Measurements from ENCODE around the gene SFTA2.
"Not testable (repeated sequence)": the region's sequence is repeated elsewhere in the genome, so short reads cannot be mapped to it uniquely, and the experiment has no call there.

The SFTA2 gene

GRCh38 chr6:30942338-30943060, 10.5 kb upstream of the SFTA2 start:
- no peak for DNase-seq

GRCh38 chr6:30940361-30940986, 8.5 kb upstream of the SFTA2 start, which contains the start of gene MUCL3:
Gene MUCL3, plus strand, starts transcription at chr6:30940973. Its CDS starts 27 bp downstream, at chr6:30941000.
- no peak for DNase-seq

- DNase-seq: no peak
These were observed 7.5 kb upstream of the SFTA2 start for GRCh38 chr6:30939473-30939872.

DNA sequence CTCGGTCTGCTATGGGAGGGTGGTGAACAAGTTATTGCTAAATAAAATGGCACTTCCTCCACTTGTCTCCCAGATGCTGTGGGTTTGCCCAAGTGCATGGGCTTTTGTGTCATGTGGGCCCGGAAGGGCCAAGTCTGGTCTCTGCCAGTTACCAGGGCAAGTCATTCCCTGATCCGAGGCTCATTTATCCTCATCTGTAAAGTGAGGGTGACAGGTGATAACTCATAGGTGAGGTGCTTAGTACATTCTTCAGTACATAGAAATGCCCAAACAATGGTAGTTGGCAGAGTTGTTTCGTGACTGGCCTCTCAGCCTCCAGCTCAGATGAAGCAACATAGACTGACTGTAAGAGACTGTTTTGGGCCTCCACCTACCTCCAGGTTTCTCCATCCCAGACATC, 6.8 kb upstream of the SFTA2 start:
- no peak for DNase-seq

- no peak for DNase-seq
These were observed 5.3 kb upstream of the SFTA2 start for GRCh38 chr6:30937265-30937664.

DNA sequence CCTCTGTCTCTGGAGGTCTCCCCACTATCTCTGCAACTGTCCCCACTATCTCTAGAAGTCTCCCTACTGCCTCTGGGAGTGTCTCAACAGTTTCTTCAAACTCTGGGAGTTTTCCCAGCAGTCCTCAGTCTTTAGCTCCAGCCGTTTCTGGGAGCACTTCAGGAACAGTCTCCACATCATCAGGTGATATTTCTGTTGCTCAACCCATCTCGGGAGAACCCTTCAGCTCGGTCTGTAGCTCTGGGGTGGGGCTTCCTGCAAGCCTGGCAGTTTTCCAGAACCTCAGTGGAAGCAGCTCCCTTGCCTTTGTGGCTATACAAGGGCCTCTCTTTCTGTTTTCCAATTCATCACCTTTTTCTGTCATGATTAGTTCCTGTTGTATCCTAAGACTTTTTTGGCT, 3.0 kb upstream of the SFTA2 start:
- no peak for DNase-seq

- no peak for DNase-seq
These were observed 845 bp upstream of the SFTA2 start for GRCh38 chr6:30932665-30933365.

GRCh38 chr6:30931272-30931671, 698 bp downstream of the SFTA2 start:
- DNase-seq: no peak

DNA sequence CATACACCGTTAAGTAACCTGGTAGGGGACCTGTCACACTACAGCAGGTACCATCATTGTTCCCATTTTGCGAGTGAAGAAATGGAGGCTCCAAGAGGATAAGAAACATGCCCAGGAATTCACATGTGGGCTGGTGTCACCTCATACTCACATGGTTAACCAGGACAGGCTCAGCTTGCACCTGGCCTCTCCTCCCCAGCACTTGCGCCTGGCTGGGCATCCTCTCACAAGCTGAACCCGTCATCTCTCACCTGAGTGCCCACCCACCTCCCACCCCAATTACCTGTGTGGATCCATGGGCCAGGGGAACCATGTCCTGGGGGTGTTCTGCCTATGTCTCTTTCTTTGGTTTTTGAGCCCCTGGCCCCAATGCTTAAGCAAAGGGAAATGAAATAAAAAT, 1.5 kb downstream of the SFTA2 start:
- no peak for DNase-seq

- DNase-seq: no peak
These were observed 3.3 kb downstream of the SFTA2 start for GRCh38 chr6:30928677-30929076.

GRCh38 chr6:30927080-30927479, 4.9 kb downstream of the SFTA2 start:
- DNase-seq: not testable (repeated sequence)

DNA sequence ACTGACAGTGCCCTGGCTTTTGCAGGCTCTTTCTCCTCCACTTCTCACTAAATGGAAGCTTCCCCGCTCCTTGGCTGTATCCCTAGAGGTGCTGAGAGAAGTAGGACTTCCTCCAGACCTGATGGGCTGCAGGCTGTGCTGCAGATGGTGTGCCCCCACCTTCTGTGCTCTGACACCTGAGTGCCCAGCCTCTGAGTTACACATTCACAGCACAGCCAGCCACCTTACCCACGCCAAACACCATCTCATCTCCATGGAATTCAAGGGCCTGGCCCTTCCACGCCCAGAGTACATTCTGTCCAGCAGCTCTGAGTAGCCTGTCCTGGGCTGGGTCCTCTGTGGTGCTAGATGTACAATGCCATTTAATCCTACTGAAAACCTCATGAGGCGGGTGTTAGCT, 5.3 kb downstream of the SFTA2 start:
- DNase-seq: no peak

GRCh38 chr6:30924040-30924627, 7.8 kb downstream of the SFTA2 start:
- not testable (repeated sequence) for DNase-seq

- DNase-seq: no peak
These were observed 9.5 kb downstream of the SFTA2 start for GRCh38 chr6:30922447-30922852.

DNA sequence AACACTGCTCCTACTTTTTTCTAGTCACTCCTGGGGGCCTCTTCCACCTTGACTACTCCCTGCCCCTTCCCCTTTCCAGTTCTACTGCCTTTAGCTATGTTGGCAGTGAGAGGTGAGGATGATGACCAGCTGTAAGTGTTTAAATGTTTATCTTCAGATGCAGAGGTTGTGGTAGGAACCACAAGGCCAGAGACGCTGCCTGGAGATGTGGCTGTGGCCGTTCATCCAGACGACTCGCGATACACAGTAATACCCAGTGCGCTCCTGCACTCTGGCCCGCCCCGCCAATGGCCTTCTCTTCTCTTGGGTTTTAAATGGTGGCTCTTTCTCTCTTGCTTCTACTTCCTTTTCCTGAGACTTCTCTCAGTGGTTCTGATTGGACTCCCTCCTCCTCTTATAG, 13.3 kb downstream of the SFTA2 start:
- no peak for DNase-seq

DNA sequence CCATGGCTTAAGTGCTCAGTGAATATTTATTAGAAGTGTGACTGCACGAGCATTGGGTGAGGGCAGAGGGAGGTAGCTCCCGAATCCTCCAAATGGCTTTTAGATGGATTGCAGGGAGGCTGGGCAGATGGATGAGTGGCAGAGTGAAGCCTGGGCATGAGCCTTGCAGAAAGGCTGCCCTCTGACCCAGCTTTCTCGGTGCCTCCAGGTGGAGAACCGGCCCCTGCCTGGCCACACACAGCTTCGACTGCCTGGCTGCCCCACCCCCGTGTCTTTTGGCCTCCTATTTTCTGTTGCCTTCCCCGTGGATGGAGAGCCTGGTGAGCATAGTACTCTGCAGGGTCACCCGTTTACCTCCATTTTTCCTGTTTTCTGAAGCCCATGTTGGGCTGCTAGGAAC, 14.5 kb downstream of the SFTA2 start:
- no peak for DNase-seq

DNA sequence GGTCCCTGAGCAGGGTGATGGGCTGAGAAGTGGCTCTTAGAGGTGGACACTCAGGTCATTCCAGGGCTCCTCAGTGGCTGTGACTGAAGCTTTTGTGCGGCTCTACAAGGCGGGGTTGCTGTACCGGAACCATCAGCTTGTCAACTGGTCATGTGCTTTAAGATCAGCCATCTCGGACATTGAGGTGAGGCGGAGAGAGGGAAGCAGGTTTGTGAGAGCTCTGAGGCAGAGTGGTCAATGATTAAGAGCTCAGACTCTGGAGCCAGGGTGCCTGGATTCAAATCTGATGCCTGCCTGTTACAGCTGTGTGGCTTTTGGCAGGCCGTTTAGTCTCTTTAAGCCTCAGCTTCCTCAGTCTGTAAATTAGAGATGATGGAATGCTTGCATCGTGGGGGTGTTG, 14.9 kb downstream of the SFTA2 start:
- DNase-seq: no peak

DNA sequence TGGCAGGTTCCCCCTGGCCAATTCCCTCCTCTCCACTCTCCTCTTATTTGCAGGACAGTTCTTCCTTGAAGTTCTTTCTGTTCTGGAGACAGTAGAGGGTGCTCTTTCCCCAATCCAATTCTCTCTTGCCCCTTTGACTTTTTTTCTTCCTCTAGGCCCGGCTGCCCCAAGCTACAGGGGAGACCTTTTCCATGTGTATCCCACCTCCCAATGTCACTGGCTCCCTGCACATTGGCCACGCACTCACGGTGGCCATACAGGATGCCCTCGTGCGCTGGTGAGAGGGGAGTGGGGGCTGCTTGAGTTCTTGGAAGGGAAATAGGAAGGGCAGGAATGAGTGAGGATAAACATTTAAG, 16.4 kb downstream of the SFTA2 start:
- DNase-seq: peak; percentile 32

- no peak for DNase-seq
These were observed 16.9 kb downstream of the SFTA2 start for GRCh38 chr6:30914854-30915590.

GRCh38 chr6:30914076-30914853, 17.7 kb downstream of the SFTA2 start, which contains the start of gene VARS2:
Gene VARS2, plus strand, starts transcription at chr6:30914238. Its CDS starts 599 bp downstream, at chr6:30914837.
- DNase-seq: peak; percentile 83

- no peak for DNase-seq
These were observed 18.3 kb downstream of the SFTA2 start for GRCh38 chr6:30913721-30914075.

Measured in SHP77 treated with DMSO at 0.1 percent for 48 hours (cell line).